T-cell (primary cell): Measurements from ENCODE around the gene ROR2. TPM values are rescaled to one million over a fixed set of nuclear protein-coding genes. Genes with fewer than 3 reads are reported as not detected.
"Not testable (repeated sequence)": the region's sequence is repeated elsewhere in the genome, so short reads cannot be mapped to it uniquely, and the experiment has no call there.

ENCODE experiments used
- ATAC-seq, 4 experiments: fragments of 200-7000 bp in 3 of 4; fragments of 150-1000 bp in 1 of 4; cut with Tn5 transposase; replicated peaks in 1 of 4; 1 replicate in 3 of 4; 2 replicates in 1 of 4; pipeline ENCODE4 v1.10.0; 2021; ENCODE audit warnings: moderate library complexity in 3 of 4, mild to moderate bottlenecking in 2 of 4, moderate number of reproducible peaks in 1 of 4
- CTCF ChIA-PET, 2 donors: fragments of 300-600 bp; sonication (Branson Sonifier 250); formaldehyde crosslinking; loops; one replicate each; lab custom pipeline; 2022; ENCODE audit warnings: antibody characterized with exemption in 2 of 2; lab: Charles Lee
- POLR2A ChIA-PET, 2 donors: fragments of 300-600 bp; sonication (Branson Sonifier 250); formaldehyde crosslinking; loops; one replicate each; lab custom pipeline; 2022; ENCODE audit warnings: antibody characterized with exemption in 2 of 2; lab: Charles Lee
- DNase-seq, 35 experiments: peaks; one replicate each; pipeline versions ENCODE4 v3.0.0 to v3.0.0-alpha.2; 2013 to 2023
- H3K27ac ChIP-seq: one replicate; pipeline ENCODE4 v1.5.1; 2013; ENCODE audit warnings: low read length
- H3K27me3 ChIP-seq, 2 experiments: replicated peaks in 1 of 2; 1 replicate in 1 of 2; 2 replicates in 1 of 2; pipeline versions ENCODE4 v1.6.1 to v1.7.0; 2013; ENCODE audit warnings: low read length in 1 of 2, mixed read lengths in 1 of 2; ENCODE audit not compliant: control insufficient read depth in 2 of 2, insufficient read depth in 2 of 2; ENCODE audit errors: extremely low read depth in 1 of 2
- H3K36me3 ChIP-seq, 2 donors: 1 replicate in 1 of 2; 2 replicates in 1 of 2; pipeline versions ENCODE4 v1.6.1 to v1.7.0; 2013; ENCODE audit warnings: low read length in 1 of 2; ENCODE audit not compliant: control insufficient read depth in 2 of 2, insufficient read depth in 1 of 2; ENCODE audit errors: extremely low read depth in 1 of 2
- H3K4me1 ChIP-seq, 2 experiments: 1 replicate in 1 of 2; 2 replicates in 1 of 2; pipeline versions ENCODE4 v1.6.1 to v1.7.0; 2013; ENCODE audit warnings: low read length in 2 of 2, mixed read lengths in 1 of 2; ENCODE audit not compliant: insufficient read depth in 2 of 2, control insufficient read depth in 1 of 2; ENCODE audit errors: extremely low read depth in 1 of 2
- H3K4me3 ChIP-seq, 2 donors: 1 replicate in 1 of 2; 2 replicates in 1 of 2; pipeline versions ENCODE4 v1.5.1 to v1.7.0; 2013; ENCODE audit warnings: mild to moderate bottlenecking in 2 of 2, low read length in 1 of 2, moderate library complexity in 1 of 2; ENCODE audit not compliant: control insufficient read depth in 1 of 2; ENCODE audit errors: extremely low read depth in 1 of 2
- H3K9me3 ChIP-seq: 2 replicates; pipeline ENCODE4 v1.7.0; 2013
- H3K27ac Mint-ChIP-seq, 2 donors: one replicate each; pipeline ENCODE4 v1.8.0; 2020 to 2021; ENCODE audit warnings: mild to moderate bottlenecking in 2 of 2, mixed read lengths in 2 of 2
- H3K27me3 Mint-ChIP-seq, 2 donors: one replicate each; pipeline ENCODE4 v1.8.0; 2021 to 2022; ENCODE audit warnings: mixed read lengths in 2 of 2
- H3K36me3 Mint-ChIP-seq: one replicate; pipeline ENCODE4 v1.8.0; 2021; ENCODE audit warnings: mixed read lengths
- H3K4me1 Mint-ChIP-seq, 3 donors: one replicate each; pipeline ENCODE4 v1.8.0; 2020 to 2022; ENCODE audit warnings: mixed read lengths in 3 of 3, mild to moderate bottlenecking in 1 of 3
- H3K4me3 Mint-ChIP-seq, 3 donors: one replicate each; pipeline ENCODE4 v1.8.0; 2020 to 2022; ENCODE audit warnings: mild to moderate bottlenecking in 3 of 3, mixed read lengths in 3 of 3, moderate library complexity in 3 of 3
- H3K9me3 Mint-ChIP-seq, 3 donors: one replicate each; pipeline ENCODE4 v1.8.0; 2020 to 2022; ENCODE audit warnings: mixed read lengths in 3 of 3
- WGBS: methylation state at CpG from one replicate; pipeline ENCODE4 v1.1.5; 2013; ENCODE audit warnings: missing lambda C conversion rate; ENCODE audit not compliant: insufficient coverage; 5-methylcytosine and 5-hydroxymethylcytosine counted together
- total RNA-seq, 35 experiments: library from RNA in 6 of 35; stranded (reverse) in 6 of 35; fragments of 120-200 nt in 1 of 35; gene quantifications; one replicate each; pipeline versions ENCODE4 v1.2.1 to v1.2.4 and lab custom pipeline; 2013 to 2026

The ROR2 gene
- total RNA-seq, 5 donors from 2014 or later (not counting 1 experiment from before 2014, with no cell fraction given): 0.07 to 0.28 (median 0.15) TPM; not detected in 1

DNA sequence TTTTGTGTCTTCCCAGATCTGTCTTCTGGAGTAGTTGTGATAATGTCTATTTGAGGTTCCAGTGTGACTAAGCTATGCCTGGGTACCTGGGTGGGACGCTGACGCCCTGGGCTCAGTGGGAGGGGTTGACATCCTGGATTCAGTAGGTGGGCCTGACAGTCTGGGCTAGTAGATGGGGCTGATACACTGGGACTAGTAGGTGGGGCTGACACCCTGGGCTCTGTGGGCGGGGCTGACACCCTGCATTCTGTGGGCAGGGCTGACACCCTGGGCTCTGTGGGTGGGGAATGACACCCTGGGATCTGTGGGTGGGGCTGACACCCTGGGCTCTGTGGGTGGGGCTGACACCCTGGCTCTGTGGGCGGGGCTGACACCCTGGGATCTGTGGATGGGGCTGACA, 153.5 kb downstream of the ROR2 start:
- Histone ChIP-seq H3K27ac (peak overlapping the region; percentile 22), H3K4me1 (peaks cover 0 to 26% of the 10 kb centered on the region in 2 experiments)
- ATAC-seq: peak in 2 of 4 experiments; percentile 60 to 64
- CTCF ChIA-PET, H3K36me3 Mint-ChIP-seq, H3K9me3 ChIP-seq, H3K9me3 Mint-ChIP-seq, H3K27me3 Mint-ChIP-seq, POLR2A ChIA-PET, H3K27me3 ChIP-seq, H3K36me3 ChIP-seq, H3K4me3 ChIP-seq, H3K4me3 Mint-ChIP-seq: not testable (repeated sequence)
- peak in 30 of 35 experiments; percentile 9 to 65 (median 28) for DNase-seq
- 84% methylated on average over 3 of the region's 4 CpGs for WGBS
- Mint-ChIP-seq H3K27ac (peak overlapping the region; percentile 67 to 75), H3K4me1 (peaks cover 14 to 26% (median 15%) of the 10 kb centered on the region in 3 donors)

DNA sequence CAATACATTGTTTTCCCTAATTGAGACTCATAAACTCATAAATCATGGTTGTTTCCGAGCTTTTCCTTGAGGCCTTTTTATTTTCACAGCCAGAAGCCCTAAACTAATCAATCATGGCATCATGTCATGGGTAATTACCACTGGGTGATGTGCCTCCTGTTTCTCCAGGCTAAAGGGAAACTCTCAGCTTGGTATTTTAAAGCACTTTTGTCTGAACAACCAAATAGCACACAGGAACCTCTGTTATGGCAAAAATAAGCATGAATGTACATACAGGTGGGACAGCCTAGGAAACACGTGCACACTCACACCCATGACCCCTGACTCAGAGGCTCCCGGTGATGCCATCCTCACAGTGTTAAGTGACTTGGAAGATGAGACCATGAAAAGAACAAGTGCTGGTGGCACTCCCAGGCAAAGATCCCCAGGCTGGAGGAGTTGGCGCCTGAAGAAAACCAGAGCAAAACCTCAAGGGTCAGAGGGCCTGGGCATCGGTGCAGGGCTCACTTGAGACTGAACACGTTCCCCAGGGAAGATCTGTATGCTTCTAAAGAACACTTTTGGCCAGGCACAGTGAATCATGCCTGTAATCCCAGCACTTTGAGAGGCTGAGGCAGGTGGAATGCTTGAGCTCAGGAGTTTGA, 154.3 kb downstream of the ROR2 start:
- Mint-ChIP-seq H3K27me3 (peaks cover 0 to 5% of the 10 kb centered on the region in 2 donors), H3K9me3 (no peaks in the 10 kb centered on the region), H3K27ac (peak overlapping the region; percentile 19 to 55), H3K4me1 (peaks cover 14 to 24% (median 15%) of the 10 kb centered on the region in 3 donors), H3K36me3 (no peaks in the 10 kb centered on the region), H3K4me3 (no peak overlapping the region)
- Histone ChIP-seq H3K27ac (no peak overlapping the region), H3K27me3 (peaks cover 0 to 3% of the 10 kb centered on the region in 2 experiments), H3K4me1 (peaks cover 0 to 26% of the 10 kb centered on the region in 2 experiments), H3K36me3 (no peaks in the 10 kb centered on the region), H3K4me3 (no peak overlapping the region), H3K9me3 (no peaks in the 10 kb centered on the region)
- ChIA-PET POLR2A (no interaction called here), CTCF (no interaction called here)
- DNase-seq (no peak), ATAC-seq (no peak)
- 75% methylated on average over 4 of the region's 6 CpGs for WGBS

DNA sequence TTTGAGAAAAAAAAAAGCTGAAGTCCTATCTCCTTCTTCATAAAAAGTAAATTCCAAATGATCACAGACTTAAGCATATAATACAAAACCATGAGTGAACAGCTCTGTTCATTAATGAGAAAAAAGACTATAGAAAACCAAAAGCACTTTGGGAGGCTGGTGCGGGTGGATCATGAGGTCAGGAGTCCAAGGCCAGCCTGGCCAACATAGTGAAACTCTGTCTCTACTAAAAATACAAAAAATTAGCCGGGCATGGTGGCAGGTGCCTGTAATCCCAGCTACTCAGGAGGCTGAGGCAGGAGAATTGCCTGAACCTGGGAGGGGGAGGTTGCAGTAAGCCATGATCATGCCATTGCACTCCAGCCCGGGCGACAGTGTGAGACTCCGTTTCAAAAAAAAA, 156.7 kb downstream of the ROR2 start:
- H3K36me3 ChIP-seq, H3K27me3 ChIP-seq, H3K4me1 ChIP-seq, POLR2A ChIA-PET, DNase-seq, H3K4me3 Mint-ChIP-seq, H3K27ac ChIP-seq, H3K27ac Mint-ChIP-seq, CTCF ChIA-PET, H3K4me1 Mint-ChIP-seq, H3K36me3 Mint-ChIP-seq, H3K27me3 Mint-ChIP-seq, H3K9me3 ChIP-seq, ATAC-seq, H3K9me3 Mint-ChIP-seq, H3K4me3 ChIP-seq: not testable (repeated sequence)
- WGBS: no CpG with 5 or more reads among the region's 5 CpGs

DNA sequence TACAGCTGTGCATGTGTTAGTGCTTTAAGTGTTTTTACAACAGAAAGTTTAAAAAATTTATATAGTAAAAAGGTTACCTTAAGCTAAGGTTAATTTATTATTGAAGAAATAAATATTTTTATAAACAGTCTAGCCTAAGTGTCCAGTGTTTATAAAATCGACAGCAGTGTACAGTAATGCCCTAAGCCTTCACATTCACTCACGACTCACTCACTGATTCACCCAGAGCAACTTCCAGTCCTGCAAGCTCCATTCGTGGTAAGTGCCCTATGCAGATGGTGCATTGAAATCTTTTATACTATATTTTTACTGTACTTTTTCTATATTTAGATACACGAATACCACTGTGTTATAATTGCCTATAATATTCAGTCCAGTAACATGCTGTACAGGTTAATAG, 159.1 kb downstream of the ROR2 start:
- peaks cover 0 to 7% of the 10 kb centered on the region in 2 donors for H3K27me3 Mint-ChIP-seq
- H3K4me1 Mint-ChIP-seq: peaks cover 0 to 5% (median 0%) of the 10 kb centered on the region in 3 donors
- Histone ChIP-seq H3K36me3 (no peaks in the 10 kb centered on the region), H3K4me1 (peaks cover 0 to 3% of the 10 kb centered on the region in 2 experiments), H3K4me3 (no peak overlapping the region), H3K9me3 (no peaks in the 10 kb centered on the region), H3K27me3 (no peaks in the 10 kb centered on the region), H3K27ac (no peak overlapping the region)
- no peak overlapping the region for H3K27ac Mint-ChIP-seq
- WGBS: no CpG with 5 or more reads among the region's 4 CpGs
- peaks cover 0 to 9% (median 3%) of the 10 kb centered on the region in 3 donors for H3K9me3 Mint-ChIP-seq
- no peaks in the 10 kb centered on the region for H3K36me3 Mint-ChIP-seq
- ChIA-PET POLR2A (no interaction called here), CTCF (interaction anchor here in 1 of 2 donors (0.5 kb wide), 1 partner anchor 191 kb away, joined by 3 read pairs; no protein-coding TSS in a partner anchor)
- no peak overlapping the region for H3K4me3 Mint-ChIP-seq
- DNase-seq (no peak), ATAC-seq (no peak)

DNA sequence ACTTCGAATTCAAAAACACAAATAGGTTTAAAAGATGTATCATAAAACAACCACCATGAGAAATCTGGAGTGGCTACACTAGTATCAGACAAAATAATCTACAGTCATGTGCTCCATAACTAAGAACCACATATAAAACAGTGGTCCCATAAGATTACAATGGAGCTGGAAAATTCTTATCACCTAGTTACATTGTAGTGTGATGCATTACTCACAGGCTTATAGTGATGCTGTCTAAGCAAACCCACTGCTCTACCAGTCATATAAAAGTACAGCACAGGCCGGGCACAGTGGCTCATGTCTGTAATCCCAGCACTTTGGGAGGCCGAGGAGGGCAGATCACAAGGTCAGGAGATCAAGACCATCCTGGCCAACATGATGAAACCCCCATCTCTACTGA, 160.1 kb downstream of the ROR2 start:
- no peak overlapping the region for H3K27ac ChIP-seq
- H3K9me3 ChIP-seq: no peaks in the 10 kb centered on the region
- Mint-ChIP-seq H3K27me3 (peaks cover 8 to 11% of the 10 kb centered on the region in 2 donors), H3K36me3 (no peaks in the 10 kb centered on the region), H3K4me1 (peaks cover 0 to 3% (median 0%) of the 10 kb centered on the region in 3 donors), H3K9me3 (peaks cover 0 to 9% (median 3%) of the 10 kb centered on the region in 3 donors), H3K4me3 (no peak overlapping the region), H3K27ac (no peak overlapping the region)
- CTCF ChIA-PET: no interaction called here
- 43% methylated on average over 1 of the region's 3 CpGs for WGBS
- no peak overlapping the region for H3K4me3 ChIP-seq
- H3K27me3 ChIP-seq: peaks cover 0 to 2% of the 10 kb centered on the region in 2 experiments
- H3K4me1 ChIP-seq: no peaks in the 10 kb centered on the region
- ATAC-seq (no peak), DNase-seq (no peak)
- POLR2A ChIA-PET: interaction anchor here in 1 of 2 donors (0.6 kb wide), 1 partner anchor 18 kb away, joined by 3 read pairs; no protein-coding TSS in a partner anchor
- no peaks in the 10 kb centered on the region for H3K36me3 ChIP-seq

DNA sequence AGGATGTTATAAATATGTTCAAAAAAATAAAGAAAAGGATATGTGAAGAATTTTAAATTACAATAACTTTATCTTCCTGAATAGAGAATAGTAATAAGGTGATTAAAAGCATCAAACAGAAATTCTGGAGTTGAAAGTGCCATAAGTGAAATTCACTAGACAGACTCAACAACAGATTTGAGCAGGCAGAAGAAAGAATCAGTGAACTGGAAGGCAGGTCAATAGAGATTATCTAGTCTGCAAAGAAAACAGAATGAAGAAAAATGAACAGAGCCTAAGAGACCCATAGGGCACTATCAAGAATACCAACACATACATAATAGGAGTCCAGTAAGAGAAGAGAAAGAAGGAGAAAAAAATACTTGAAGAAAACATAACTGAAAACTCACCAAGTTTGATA, 162.1 kb downstream of the ROR2 start:
- no peak for ATAC-seq
- H3K9me3 ChIP-seq: no peaks in the 10 kb centered on the region
- peaks cover 9 to 17% (median 10%) of the 10 kb centered on the region in 3 donors for H3K4me1 Mint-ChIP-seq
- H3K36me3 ChIP-seq: no peaks in the 10 kb centered on the region
- no peak overlapping the region for H3K27ac Mint-ChIP-seq
- H3K27me3 ChIP-seq: peaks cover 0 to 15% of the 10 kb centered on the region in 2 experiments
- ChIA-PET CTCF (interaction anchor here in 1 of 2 donors (0.7 kb wide), 1 partner anchor 1653 kb away, joined by 4 read pairs; no protein-coding TSS in a partner anchor), POLR2A (no interaction called here)
- no peak for DNase-seq
- H3K27me3 Mint-ChIP-seq: peaks cover 23 to 24% of the 10 kb centered on the region in 2 donors
- H3K4me3 Mint-ChIP-seq: no peak overlapping the region
- no peaks in the 10 kb centered on the region for H3K36me3 Mint-ChIP-seq
- no peak overlapping the region for H3K27ac ChIP-seq
- peaks cover 0 to 2% of the 10 kb centered on the region in 2 experiments for H3K4me1 ChIP-seq
- H3K4me3 ChIP-seq: no peak overlapping the region
- H3K9me3 Mint-ChIP-seq: peaks cover 3 to 9% (median 3%) of the 10 kb centered on the region in 3 donors
